ENCODE results near the gene GALNT16.
"Not testable (repeated sequence)": the region's sequence is repeated elsewhere in the genome, so short reads cannot be mapped to it uniquely, and the experiment has no call there.

Gene GALNT16

DNA sequence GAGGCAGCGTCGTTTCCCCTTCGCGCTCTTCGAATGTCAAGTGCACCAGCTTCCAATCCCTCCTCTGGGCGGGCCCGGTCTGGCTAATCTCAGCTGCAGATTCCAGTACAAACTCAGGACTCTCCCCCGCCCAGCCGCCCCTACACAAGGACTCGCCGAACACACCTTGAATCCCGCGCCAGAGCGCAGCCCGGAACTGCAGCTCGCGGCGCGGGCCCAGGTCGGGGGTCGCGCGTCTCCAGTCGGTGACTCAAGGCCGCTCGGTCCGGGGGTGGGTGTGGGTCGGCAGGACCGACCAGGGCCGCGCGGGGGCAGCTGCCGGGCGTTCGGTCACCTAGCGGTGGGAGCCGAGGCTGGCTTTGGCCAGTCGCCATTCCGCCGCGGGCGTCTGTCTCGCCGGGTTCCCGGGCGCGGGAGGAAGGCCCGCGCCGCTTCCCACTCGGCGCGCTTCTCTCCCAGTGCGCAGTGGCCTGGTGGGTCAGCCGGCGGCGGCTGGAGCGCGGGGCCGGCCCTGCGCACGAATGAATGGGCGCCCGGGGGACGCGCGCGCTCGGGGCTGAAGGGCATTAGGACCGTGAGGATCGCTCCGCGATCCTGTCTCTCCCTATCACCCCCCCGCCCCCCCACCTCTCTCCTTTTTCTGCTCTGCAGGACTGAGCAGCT lies at the start of gene GALNT16:
Gene GALNT16 (plus strand): TSS at position 632 of the 663 bp plus-strand sequence. CDS start 133 bp downstream, outside the sequence.
- DNase-seq = no peak

DNA sequence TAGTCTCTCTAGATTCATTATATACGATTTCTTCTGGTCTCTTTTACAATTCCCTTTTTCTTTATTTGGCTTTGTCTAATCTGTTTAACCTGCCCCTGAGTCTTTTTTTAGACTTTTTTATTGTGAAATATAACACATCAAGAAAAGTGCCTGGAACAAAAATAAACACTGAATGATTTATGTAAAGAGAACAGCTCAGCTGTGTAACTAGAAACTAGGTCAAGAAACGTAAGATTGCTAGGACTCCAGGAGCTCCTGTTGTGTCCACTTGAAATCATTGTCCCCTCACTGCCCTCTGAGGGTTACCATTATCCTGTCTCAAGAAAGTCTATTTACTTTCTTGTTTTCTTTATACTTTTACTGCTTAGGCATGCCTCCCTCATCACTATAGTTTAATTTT lies 45.6 kb upstream of the GALNT16 start:
- no peak for DNase-seq

DNA sequence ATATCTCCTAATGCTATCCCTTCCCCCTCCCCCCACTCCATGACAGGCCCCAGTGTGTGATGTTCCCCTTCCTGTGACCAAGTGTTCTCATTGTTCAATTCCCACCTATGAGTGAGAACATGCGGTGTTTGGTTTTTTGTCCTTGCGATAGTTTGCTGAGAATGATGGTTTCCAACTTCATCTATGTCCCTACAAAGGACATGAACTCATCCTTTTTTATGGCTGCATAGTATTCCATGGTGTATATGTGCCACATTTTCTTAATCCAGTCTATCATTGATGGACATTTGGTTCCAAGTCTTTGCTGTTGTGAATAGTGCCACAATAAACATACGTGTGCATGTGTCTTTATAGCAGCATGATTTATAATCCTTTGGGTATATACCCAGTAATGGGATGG lies 42.3 kb upstream of the GALNT16 start:
- not testable (repeated sequence) for DNase-seq

DNA sequence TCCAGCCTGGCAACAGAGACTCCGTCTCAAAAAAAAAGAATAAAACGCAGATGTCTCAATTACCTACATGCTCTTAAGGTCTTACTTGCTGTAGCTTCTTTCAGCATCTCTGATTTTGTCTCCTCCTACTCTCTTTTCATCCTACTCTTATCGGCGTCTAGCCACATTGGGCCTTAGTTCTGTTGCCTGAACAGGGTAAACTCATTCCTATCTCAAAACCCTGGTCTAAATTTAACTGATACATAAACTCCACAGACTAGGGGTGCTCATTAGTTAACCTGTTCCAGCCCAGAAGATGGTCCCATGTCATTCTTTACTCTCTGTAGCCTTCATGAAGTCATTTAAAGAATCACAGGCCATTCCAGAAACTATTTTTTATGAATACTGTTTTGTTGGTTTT lies 35.0 kb upstream of the GALNT16 start:
- no peak for DNase-seq

DNA sequence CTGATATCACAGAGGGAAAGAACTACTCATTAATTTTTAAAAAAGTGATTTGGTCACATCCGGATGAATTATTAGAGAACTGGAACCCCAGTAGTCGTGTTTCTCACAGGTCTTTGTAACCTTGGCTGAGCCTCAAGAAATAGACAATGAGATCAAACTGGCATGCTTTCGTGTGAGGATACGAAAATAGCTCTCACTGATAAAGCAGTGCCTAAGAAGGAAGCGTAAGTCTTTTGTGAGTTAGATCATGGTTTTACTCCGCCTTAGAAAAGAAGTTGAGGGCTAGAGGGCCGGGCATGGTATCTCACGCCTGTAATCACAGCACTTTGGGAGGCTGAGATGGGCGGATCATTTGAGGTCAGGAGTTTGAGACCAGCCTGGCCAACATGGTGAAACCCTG lies 33.8 kb upstream of the GALNT16 start:
- no peak for DNase-seq

DNA sequence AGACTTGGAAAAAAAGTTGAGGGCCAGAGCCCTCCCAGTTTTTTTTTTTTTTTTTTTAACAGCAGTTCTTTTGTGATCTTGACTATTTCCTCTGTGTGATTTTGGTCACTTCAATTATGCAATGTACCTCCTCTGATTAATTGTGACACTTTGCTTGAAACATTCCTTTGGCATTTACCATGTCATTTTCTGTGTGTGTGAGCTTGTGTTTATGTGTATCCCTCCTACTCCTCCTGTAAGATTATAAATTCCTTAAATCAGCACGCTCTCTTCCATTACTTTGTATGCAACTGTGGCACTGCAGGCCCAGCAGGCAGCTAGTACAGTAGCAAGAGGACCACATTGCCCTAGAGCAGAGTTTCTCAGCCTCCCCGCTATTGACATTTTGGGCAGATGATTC lies 33.2 kb upstream of the GALNT16 start:
- no peak for DNase-seq

DNA sequence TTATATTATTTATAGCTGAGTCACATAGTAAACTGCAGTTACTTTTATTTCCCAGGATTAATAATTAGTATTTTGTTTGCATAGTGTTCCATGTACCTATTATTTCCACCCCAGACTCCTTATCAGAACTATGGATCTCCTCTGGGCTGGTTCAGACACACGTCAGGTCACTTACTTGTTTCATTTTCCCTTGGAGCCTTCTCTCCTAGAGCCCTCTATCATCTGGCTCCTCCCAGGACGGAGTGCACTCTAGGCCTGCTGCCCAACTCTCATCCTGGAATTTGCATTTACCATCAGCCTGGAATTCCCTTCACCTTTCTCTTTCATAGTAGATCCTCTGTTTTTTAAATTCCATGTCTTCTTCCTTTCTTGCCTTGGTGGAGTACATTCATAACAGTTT lies 28.5 kb upstream of the GALNT16 start:
- no peak for DNase-seq

DNA sequence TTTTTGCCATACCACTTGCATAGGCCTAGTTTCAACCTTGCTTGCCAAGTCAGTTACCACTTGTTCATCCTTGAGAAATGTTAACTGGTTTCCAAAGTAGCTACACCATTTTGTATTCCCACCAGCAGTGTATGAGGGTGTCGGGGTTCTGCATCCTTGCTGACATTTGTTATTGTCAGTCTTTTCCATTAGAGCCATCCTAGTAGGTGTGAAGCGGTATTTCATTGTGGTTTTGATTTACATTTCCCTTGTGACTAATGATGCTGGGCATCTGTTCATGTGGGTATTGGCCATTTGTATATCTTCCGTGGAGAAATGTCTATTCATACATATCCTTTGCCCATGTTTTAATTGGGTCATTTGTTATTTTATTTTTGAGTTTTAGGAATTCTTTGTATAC lies 27.6 kb upstream of the GALNT16 start:
- no peak for DNase-seq

DNA sequence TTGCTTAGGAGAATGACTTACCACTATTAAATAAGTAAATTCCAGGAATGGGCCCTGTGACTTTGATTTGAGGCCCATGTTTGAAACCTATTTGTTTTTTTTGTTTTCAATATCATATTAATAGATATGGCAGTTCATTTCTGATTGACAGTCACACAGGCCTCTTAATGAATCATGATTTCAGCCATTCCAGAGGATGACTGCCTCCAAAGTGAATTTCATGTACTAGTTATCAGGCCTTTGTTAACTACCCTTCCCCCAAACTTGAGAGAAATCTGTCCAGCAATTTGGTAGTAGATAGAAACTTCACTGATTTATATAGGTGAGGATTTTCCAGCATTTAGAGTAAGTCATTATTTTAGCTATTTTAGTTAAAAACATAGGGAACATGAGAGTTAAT lies 25.9 kb upstream of the GALNT16 start:
- DNase-seq = no peak

DNA sequence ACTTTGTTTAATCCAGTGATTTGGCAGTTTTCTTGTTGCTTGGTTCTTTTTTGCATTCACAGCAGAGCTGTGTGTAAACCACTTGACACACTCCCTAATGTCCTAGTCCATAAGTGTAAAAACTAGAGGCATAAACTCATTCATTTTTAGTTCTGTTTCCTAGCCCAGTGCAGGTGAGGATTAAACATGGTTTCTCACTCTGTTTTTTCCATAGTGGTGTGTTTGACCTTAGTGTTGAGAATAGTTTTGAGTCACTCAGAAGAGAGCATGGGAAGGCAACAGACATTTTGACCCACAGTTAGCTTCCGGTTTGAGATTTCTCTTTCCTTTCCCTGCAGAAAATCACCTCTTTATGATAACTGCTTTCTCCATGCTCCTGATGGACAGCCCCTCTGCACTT lies 24.2 kb upstream of the GALNT16 start:
- DNase-seq = no peak

DNA sequence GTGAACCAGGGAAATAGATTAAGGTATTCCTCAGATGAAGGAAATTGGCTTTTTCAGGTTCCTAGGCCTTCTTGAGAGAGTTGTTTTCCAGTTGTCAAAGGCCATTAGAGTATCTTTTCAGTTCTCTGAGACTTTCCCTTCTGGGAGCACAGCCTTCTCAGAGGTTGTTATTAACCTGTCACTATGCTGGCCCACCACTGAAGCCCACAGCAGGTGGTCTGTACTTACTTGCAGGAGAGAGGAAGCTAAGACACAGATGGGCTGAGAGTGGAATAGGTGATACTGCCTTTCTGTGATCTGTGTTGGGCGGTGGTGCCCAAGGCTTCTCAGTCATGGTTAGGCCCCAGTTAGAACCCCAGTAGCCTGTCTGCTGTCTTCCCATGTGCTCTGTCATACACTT lies 22.8 kb upstream of the GALNT16 start:
- no peak for DNase-seq

DNA sequence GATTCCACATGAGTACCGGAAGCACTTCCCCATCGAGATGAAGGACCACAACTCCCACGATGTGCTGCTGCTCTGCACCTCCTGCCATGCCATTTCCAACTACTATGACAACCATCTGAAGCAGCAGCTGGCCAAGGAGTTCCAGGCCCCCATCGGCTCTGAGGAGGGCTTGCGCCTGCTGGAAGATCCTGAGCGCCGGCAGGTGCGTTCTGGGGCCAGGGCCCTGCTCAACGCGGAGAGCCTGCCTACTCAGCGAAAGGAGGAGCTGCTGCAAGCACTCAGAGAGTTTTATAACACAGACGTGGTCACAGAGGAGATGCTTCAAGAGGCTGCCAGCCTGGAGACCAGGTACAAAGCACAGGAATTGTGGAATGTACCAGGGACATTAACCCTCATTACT lies 22.4 kb upstream of the GALNT16 start:
- no peak for DNase-seq

DNA sequence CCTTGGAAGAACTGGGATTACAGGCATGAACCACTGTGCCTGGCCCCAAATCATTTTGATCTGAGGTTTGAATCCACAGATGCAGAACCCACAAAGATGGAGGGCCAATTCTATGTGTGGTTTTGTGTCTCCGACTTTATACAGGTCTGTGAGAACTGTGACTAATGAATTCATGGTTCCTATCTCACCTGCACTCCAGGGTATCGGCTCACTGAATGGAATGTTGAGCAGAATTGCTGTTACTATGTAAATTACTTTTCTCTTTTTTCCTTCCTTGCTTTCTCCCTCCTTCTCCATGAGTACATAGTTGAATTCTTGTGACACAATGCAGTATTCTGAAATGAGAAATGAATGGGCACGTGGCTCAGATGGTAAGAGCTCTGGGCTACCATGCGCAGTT lies 21.1 kb upstream of the GALNT16 start:
- DNase-seq = no peak

DNA sequence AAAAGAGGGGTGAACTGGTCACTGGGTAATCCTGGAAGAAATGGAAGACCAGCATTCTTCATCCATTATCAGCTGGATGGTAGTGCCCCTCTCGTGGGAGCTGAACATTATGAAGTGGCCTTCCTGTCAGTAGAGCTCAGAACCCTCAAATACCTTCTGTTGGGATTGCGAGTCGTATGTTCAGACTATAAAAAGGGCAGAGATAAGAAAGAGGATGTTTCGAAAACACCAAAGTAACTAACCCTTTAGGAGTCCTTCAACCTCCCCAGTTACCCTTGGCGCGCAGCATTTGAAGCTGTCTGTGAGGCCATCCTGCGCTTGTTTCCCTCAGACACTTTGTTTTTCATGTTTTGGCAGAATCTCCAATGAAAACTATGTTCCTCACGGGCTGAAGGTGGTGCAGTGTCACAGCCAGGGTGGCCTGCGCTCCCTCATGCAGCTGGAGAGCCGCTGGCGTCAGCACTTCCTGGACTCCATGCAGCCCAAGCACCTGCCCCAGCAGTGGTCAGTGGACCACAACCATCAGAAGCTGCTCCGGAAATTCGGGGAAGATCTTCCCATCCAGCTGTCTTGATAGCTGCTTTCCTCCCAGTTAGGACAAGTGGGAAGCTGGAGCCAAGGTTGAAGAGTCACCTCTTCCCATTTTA lies 19.3 kb upstream of the GALNT16 start:
- no peak for DNase-seq

DNA sequence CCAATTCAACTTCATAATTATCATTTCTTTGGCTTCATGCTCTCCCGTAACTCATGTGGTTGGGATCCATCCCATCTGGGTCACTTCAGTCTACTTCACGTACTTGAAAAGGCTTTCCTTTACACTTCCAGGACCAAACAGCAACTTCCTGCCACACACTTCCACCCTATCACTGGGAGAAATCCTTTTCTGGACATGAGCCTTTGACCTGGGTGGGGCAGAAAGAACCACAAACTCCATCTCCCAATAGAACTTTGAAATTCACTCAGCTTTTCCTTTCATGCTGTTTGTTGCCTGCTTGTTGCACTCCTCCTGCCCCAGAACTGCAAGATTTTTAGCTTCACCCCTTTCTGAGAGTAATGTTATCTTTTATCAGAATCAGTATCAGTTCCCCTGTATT lies 18.4 kb upstream of the GALNT16 start:
- no peak for DNase-seq

DNA sequence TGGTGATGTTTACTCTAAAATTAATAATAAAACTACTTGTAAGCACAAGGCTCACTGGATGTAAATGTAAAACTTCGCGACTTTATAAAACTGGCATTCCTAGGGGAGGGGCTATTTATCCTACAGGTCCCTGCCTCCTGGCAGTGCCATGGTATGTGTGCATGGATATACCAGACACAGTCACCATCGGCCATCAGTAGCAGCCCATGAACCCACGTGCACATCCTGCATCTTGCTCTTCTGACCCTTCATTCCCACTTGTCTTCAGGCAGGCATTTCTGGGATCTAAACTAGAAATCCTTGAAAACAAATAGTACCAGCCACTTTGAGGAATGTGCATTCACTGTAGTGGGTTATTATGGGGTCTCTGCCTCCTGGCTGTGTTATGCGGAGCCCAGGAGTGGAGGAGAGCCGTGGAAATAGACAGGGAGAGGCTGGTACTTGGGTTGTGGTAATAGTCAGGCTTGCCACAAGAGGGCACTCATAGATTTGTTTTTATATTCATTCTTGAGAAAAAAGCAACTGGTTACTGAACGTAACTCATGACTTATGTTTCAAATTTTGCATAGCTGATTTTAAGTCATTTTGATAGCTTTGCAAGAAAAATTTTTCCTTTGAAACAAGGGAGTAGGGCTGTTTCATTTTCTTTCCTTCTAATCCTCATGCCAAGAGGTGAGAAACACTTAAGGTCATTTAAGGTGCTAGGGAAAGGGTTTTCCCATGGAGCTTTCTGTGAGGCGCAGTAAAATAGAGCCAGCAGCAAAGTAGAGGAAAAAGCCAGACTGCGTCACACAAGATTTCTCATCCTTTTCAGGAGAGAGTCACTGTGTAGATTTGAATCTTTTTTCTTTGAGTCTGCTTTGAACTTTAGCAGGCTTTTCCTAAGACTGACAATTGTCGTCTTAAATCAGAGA lies 17.4 kb upstream of the GALNT16 start:
- DNase-seq = no peak

DNA sequence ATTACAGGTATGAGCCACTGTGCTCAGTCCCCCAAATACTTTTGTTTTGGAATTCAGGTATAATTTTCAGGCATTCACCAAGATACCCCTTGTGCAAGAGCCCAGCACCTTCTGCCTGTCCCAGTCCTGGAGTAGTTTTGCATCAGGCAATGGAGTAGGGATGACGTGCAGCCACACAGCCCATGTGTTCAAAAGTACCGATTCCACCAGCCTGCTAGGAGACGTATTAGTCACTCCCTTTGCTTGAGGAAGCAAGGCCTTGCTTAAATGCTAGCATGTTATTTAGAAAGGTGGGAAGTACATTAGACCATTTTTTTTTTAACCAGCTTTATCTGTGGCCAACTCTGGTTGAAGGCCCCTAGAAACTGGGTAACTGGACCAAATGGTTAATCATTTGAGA lies 15.0 kb upstream of the GALNT16 start:
- DNase-seq = no peak

DNA sequence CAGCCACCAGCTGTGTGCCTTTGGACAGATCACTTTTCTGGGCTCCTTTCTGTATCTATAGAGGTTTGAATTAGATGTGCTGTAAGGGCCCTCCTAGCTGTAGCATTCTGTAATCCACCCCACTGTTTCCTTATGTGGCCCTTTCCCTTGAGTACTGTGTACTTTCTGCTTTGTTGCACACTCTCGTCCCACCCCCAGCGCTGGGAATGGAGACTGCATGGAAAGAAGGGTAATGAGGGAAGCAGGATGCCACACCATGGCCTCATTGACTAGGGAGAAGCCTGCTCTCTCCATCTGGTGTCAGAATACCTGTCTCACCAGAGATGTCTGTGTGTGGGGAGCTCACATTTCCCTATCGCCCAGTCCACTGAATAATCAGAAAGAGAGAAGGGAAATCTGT lies 13.6 kb upstream of the GALNT16 start:
- DNase-seq = no peak

DNA sequence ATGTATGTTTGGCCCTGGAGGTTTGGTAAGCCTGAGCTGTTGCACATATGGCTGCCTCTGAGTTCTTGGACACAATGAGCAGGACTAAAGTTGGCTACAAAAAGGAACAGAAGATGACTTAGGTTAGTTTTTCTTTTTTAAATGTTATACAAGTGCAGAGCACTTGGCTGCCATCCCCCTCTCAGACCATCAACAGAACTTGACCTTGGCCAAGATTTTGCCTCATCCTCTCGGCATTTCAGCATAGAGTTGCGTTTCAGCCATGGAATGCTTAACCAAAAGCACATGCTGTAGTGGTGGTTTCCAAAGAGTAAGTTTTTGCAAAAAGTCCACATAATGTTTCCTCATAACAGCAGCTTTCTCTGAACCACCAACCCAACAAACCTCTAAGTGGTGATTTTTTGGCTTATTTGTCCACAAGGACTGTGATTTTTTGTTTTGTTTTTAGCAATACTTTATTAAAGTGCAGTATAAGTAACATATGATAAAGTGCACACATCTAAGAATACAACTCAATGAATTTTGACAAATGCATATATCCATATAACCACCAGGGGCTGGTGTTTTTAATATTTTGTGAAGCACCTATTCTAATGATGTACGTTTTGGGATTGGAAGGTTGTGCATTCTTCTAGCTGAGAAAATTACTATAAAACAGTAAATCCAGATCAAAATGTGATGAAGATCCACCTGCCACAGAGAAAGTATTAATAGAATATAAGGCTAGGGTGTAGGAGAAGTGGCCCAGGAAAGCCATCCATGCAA lies 12.1 kb upstream of the GALNT16 start:
- no peak for DNase-seq

DNA sequence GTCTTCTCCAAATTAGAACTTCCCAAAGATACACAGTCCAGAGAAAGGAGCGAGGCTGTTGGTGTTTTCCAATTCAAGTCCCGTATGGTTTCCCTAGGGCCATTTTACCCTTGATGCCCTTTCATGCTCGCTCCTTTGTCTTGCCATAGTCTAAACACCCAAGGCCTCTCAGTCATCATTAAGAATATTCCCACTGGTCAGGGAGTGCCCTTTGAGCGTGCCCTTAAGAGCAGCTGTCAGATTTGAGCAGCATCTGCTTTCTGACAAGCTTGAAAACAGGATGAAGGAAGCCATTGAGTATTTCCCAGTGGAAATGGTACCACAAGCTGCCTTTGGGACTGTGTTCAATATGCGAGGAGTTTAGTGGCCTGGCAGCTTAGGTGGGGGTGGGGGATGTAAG lies 10.4 kb upstream of the GALNT16 start:
- DNase-seq = no peak

DNA sequence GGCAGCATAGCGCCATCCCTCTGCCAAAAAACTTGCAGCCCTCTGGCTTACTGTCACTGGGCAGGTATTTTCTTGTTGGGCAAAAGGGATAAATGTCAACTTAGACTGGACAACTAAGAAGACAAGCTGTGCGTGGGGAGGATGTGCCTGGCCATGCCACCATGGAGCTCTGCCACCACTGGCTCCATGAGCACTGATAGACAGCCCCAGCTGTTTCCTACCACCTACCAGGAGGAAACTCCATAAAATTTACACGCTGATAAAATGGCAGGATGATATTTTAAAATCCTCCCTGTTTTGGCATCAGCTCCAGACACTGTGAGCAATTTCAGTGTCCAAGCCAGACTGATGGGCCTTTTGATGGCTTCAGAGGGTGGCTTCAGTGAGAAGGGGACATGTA lies 7.1 kb upstream of the GALNT16 start:
- DNase-seq = no peak

DNA sequence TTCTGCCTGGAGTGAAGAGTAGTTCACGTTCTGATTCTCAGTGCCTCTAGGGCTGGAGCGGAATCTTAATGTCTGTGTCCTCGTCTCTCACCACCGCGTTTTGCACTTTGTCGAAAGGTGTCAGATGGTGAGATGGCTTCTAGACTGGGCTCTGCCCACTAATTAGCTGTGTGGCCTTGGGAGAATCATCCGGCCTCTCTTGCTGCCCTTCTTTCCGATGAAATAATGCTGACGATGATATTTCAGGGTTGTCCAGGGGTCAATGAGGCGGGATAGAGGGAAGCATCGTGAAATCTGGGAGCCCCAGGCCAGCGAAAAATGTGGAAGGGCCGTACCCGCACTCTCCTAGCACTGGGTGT lies 811 bp upstream of the GALNT16 start:
- no peak for DNase-seq

DNA sequence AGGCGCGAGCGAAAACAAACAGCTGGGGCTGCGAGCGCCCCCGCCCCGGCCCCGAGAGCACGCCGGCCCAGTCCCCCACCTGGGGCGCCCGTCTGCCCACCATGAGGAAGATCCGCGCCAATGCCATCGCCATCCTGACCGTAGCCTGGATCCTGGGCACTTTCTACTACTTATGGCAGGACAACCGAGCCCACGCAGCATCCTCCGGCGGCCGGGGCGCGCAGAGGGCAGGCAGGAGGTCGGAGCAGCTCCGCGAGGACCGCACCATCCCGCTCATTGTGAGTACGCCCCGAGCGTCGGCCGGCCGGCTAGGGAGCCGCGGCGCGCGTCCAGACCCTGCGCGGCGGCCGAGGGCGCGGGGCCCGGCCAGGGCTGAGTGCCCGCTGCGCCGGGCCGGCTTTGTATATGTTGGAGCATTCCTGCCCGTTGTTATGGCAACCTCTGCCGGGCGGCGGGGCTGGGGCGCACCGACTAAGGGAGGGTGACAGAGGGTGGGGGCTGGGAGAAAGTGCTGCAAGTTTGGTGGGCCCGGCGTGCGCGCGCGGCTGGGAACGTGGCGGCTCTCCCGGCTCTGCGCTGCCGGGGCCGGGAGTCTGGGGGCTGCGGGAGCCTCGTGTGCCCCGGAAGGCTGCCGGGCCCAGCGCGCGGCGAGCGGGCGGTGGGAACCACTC lies 367 bp downstream of the GALNT16 start:
- no peak for DNase-seq

All from cortex of kidney (tissue), 1 donor.